Measurements from ENCODE around the gene FTO.

Gene FTO

GRCh38 chr16:53741546-53741945 is 37.6 kb downstream of the FTO start:
- no peak for DNase-seq (ENCODE audit: extremely low read depth, low read depth)
- no peak overlapping the region for H3K4me3 ChIP-seq (replicated peaks; ENCODE audit: low read depth, low read length)
- no peak for TF ChIP-seq CTCF (IDR thresholded peaks at IDR 0.05; ENCODE audit: low read depth, low read length, missing control alignments)

- peak; percentile 76 for TF ChIP-seq CTCF (IDR thresholded peaks at IDR 0.05; ENCODE audit: low read depth, low read length, missing control alignments)
- no peak for DNase-seq (ENCODE audit: extremely low read depth, low read depth)
- no peak overlapping the region for H3K4me3 ChIP-seq (replicated peaks; ENCODE audit: low read depth, low read length)
Measured at GRCh38 chr16:53743149-53743566, 39.2 kb downstream of the FTO start.

GRCh38 chr16:53744449-53744848 is 40.5 kb downstream of the FTO start:
- H3K4me3 ChIP-seq (replicated peaks; ENCODE audit: low read depth, low read length): no peak overlapping the region
- no peak for TF ChIP-seq CTCF (IDR thresholded peaks at IDR 0.05; ENCODE audit: low read depth, low read length, missing control alignments)
- DNase-seq (ENCODE audit: extremely low read depth, low read depth): no peak

GRCh38 chr16:53745086-53745485 is 41.1 kb downstream of the FTO start:
- DNase-seq (ENCODE audit: extremely low read depth, low read depth): no peak
- no peak overlapping the region for H3K4me3 ChIP-seq (replicated peaks; ENCODE audit: low read depth, low read length)
- no peak for TF ChIP-seq CTCF (IDR thresholded peaks at IDR 0.05; ENCODE audit: low read depth, low read length, missing control alignments)

GRCh38 chr16:53745753-53746266 is 41.9 kb downstream of the FTO start:
- no peak for TF ChIP-seq CTCF (IDR thresholded peaks at IDR 0.05; ENCODE audit: low read depth, low read length, missing control alignments)
- no peak for DNase-seq (ENCODE audit: extremely low read depth, low read depth)
- H3K4me3 ChIP-seq (replicated peaks; ENCODE audit: low read depth, low read length): no peak overlapping the region

GRCh38 chr16:53752560-53752959 is 48.6 kb downstream of the FTO start:
- no peak for DNase-seq (ENCODE audit: extremely low read depth, low read depth)
- H3K4me3 ChIP-seq (replicated peaks; ENCODE audit: low read depth, low read length): no peak overlapping the region
- no peak for TF ChIP-seq CTCF (IDR thresholded peaks at IDR 0.05; ENCODE audit: low read depth, low read length, missing control alignments)

GRCh38 chr16:53753431-53753830 is 49.5 kb downstream of the FTO start:
- no peak overlapping the region for H3K4me3 ChIP-seq (replicated peaks; ENCODE audit: low read depth, low read length)
- no peak for DNase-seq (ENCODE audit: extremely low read depth, low read depth)
- no peak for TF ChIP-seq CTCF (IDR thresholded peaks at IDR 0.05; ENCODE audit: low read depth, low read length, missing control alignments)

Data from HFF-Myc (cell line).